ENCODE measurements around the gene NUDT8. TPM values are rescaled to one million over a fixed set of nuclear protein-coding genes. Genes with fewer than 3 reads are reported as not detected.
"Not testable (repeated sequence)": the region's sequence is repeated elsewhere in the genome, so short reads cannot be mapped to it uniquely, and the experiment has no call there.

Gene NUDT8
- total and polyA plus RNA-seq, 2 experiments from 2014 or later, result 5.0 to 15.1 TPM

GRCh38 chr11:67597963-67598362 is 31.8 kb downstream of the NUDT8 start:
- H3K4me1 ChIP-seq (ENCODE audit: insufficient read depth); ATAC-seq; H3K27ac ChIP-seq (ENCODE audit: low read depth); H3K9me2 ChIP-seq (ENCODE audit: insufficient read depth); H4K20me1 ChIP-seq (replicated peaks; ENCODE audit: insufficient read depth); H3K4me3 ChIP-seq; H3F3A ChIP-seq (replicated peaks; ENCODE audit: low read depth); H3K27me3 Mint-ChIP-seq (ENCODE audit: insufficient read depth, low read depth, poor library complexity); H3K4me3 Mint-ChIP-seq; H2AFZ ChIP-seq; DNase-seq (ENCODE audit: low spot score); H3K36me3 ChIP-seq (ENCODE audit: insufficient read depth); H3K27me3 ChIP-seq (ENCODE audit: insufficient read depth); H3K4me2 ChIP-seq; H3K36me3 Mint-ChIP-seq (ENCODE audit: low read depth); H3K27ac Mint-ChIP-seq; H3K79me2 ChIP-seq (replicated peaks; ENCODE audit: insufficient read depth): not testable (repeated sequence)
- Mint-ChIP-seq H3K4me1 (peaks cover 12% of the 10 kb centered on the region), H3K9me3 (peaks cover 24% of the 10 kb centered on the region)

- H3K27ac ChIP-seq (ENCODE audit: low read depth); H3K4me1 ChIP-seq (ENCODE audit: insufficient read depth); H3K27ac Mint-ChIP-seq; H3K9me2 ChIP-seq (ENCODE audit: insufficient read depth); H3K79me2 ChIP-seq (replicated peaks; ENCODE audit: insufficient read depth); DNase-seq (ENCODE audit: low spot score); H3K4me2 ChIP-seq; H3K27me3 ChIP-seq (ENCODE audit: insufficient read depth); H3K36me3 Mint-ChIP-seq (ENCODE audit: low read depth); H3K27me3 Mint-ChIP-seq (ENCODE audit: insufficient read depth, low read depth, poor library complexity); H3K36me3 ChIP-seq (ENCODE audit: insufficient read depth); H3K4me3 Mint-ChIP-seq; H4K20me1 ChIP-seq (replicated peaks; ENCODE audit: insufficient read depth); H2AFZ ChIP-seq; H3F3A ChIP-seq (replicated peaks; ENCODE audit: low read depth); H3K4me3 ChIP-seq; ATAC-seq: not testable (repeated sequence)
- Mint-ChIP-seq H3K4me1 (peaks cover 12% of the 10 kb centered on the region), H3K9me3 (peaks cover 19% of the 10 kb centered on the region)
These were observed 32.3 kb downstream of the NUDT8 start for GRCh38 chr11:67597458-67597857.

GRCh38 chr11:67596753-67597300 is 32.9 kb downstream of the NUDT8 start:
- H3K36me3 Mint-ChIP-seq (ENCODE audit: low read depth), result no peaks in the 10 kb centered on the region; the same call in 2 of the 3 replicates
- DNase-seq (ENCODE audit: low spot score) (no peak), ATAC-seq (no peak)
- Histone ChIP-seq H3F3A (replicated peaks; ENCODE audit: low read depth) (no peaks in the 10 kb centered on the region), H4K20me1 (replicated peaks; ENCODE audit: insufficient read depth) (no peaks in the 10 kb centered on the region), H3K79me2 (replicated peaks; ENCODE audit: insufficient read depth) (no peaks in the 10 kb centered on the region), H3K27me3 (ENCODE audit: insufficient read depth) (no peaks in the 10 kb centered on the region), H2AFZ (no peak overlapping the region), H3K4me3 (no peak overlapping the region), H3K4me1 (ENCODE audit: insufficient read depth) (peaks cover 4% of the 10 kb centered on the region), H3K27ac (ENCODE audit: low read depth) (no peak overlapping the region), H3K9me2 (ENCODE audit: insufficient read depth) (0 out of 2 replicates have a peak, but pooled peaks cover 2% of the 10 kb centered on the region), H3K4me2 (no peak overlapping the region), H3K36me3 (ENCODE audit: insufficient read depth) (no peaks in the 10 kb centered on the region; the same call in 1 of the 2 replicates)
- peaks cover 12% of the 10 kb centered on the region for H3K4me1 Mint-ChIP-seq
- H3K4me3 Mint-ChIP-seq, result no peak overlapping the region
- no peak overlapping the region for H3K27ac Mint-ChIP-seq
- peaks cover 14% of the 10 kb centered on the region for H3K27me3 Mint-ChIP-seq (ENCODE audit: insufficient read depth, low read depth, poor library complexity)
- peaks cover 19% of the 10 kb centered on the region for H3K9me3 Mint-ChIP-seq
- no peak for TF ChIP-seq EZH2 (IDR thresholded peaks at IDR 0.05; ENCODE audit: low read depth, unreplicated experiment)
- no peak for TF ChIP-seq ZNF114 (CRISPR knock-in tag; IDR thresholded peaks at IDR 0.05)
- no peak for TF ChIP-seq CTCF (conservative IDR thresholded peaks at IDR 0.05; ENCODE audit: low read depth in 2 of 2)
- TF ChIP-seq NANOG (IDR thresholded peaks at IDR 0.05; ENCODE audit: borderline replicate concordance), result no peak
- TF ChIP-seq ZNF462 (CRISPR knock-in tag; IDR thresholded peaks at IDR 0.05), result no peak
- TF ChIP-seq CREB1 (CRISPR knock-in tag; IDR thresholded peaks at IDR 0.05; ENCODE audit: low read depth), result no peak
- no peak for TF ChIP-seq ZNF331 (CRISPR knock-in tag; IDR thresholded peaks at IDR 0.05; ENCODE audit: low read depth)
- TF ChIP-seq ETS1 (IDR thresholded peaks at IDR 0.05), result no peak

All from GM23338 (cell line).